ENCODE results near the gene ADIPOR2.

- TF ChIP-seq CTCF (IDR thresholded peaks at IDR 0.05) (no peak), POLR2A (IDR thresholded peaks at IDR 0.05) (no peak)
Measured at GRCh38 chr12:1645819-1646218, 45.1 kb upstream of the ADIPOR2 start.

Data from lower leg skin (tissue), 3 donors.